SK-N-SH (cell line): ENCODE measurements around the gene AGFG2.

Experiments used
- ELF1 ChIP-seq: IDR thresholded peaks from 2 replicates; pipeline ENCODE4 v1.4.0; 2012
- EZH2phosphoT487 ChIP-seq: fragments of 200-600 bp; sonication (generic); IDR thresholded peaks from 2 replicates; pipeline ENCODE4 v1.6.1; 2017; ENCODE audit warnings: low read depth, mixed run types, mild to moderate bottlenecking, antibody characterized with exemption, moderate library complexity, borderline replicate concordance
- FOXJ3 ChIP-seq: sonication (generic); formaldehyde crosslinking; IDR thresholded peaks from 2 replicates; pipeline ENCODE4 v1.5.1; 2020; ENCODE audit warnings: mild to moderate bottlenecking, missing genetic modification reagents
- GABPA ChIP-seq: IDR thresholded peaks from 2 replicates; pipeline ENCODE4 v1.4.0; 2012; ENCODE audit warnings: low read depth, mild to moderate bottlenecking
- POLR2AphosphoS5 ChIP-seq: IDR thresholded peaks from 2 replicates; pipeline ENCODE4 v1.6.1; 2012; ENCODE audit warnings: low read depth, low read length
- SMC3 ChIP-seq: IDR thresholded peaks from 2 replicates; pipeline ENCODE4 v1.6.1; 2012; ENCODE audit warnings: low read depth, low read length, improper control_type of control experiment
- TF ChIP-seq, protein P1 (sequence below): fragments of 200-600 bp; sonication (generic); IDR thresholded peaks from 2 replicates; pipeline ENCODE4 v1.6.1; 2017; ENCODE audit warnings: antibody characterized with exemption, mild to moderate bottlenecking, moderate library complexity
- TF ChIP-seq, protein P2 (sequence below): IDR thresholded peaks from 2 replicates; pipeline ENCODE4 v1.6.1; 2012; ENCODE audit warnings: mild to moderate bottlenecking, low read depth, low read length, moderate library complexity
- TF ChIP-seq, protein P3 (sequence below): IDR thresholded peaks from 2 replicates; pipeline ENCODE4 v1.4.0; 2012; ENCODE audit warnings: low read depth, borderline replicate concordance
- TF ChIP-seq, protein P4 (sequence below): IDR thresholded peaks from 2 replicates; pipeline ENCODE4 v1.4.0; 2012; ENCODE audit warnings: low read depth
- TF ChIP-seq, protein P5 (sequence below): fragments of 150-350 bp; IDR thresholded peaks from 2 replicates; pipeline ENCODE4 v1.6.1; 2017; ENCODE audit warnings: antibody characterized with exemption, low read length, low read depth, borderline replicate concordance

DNA sequence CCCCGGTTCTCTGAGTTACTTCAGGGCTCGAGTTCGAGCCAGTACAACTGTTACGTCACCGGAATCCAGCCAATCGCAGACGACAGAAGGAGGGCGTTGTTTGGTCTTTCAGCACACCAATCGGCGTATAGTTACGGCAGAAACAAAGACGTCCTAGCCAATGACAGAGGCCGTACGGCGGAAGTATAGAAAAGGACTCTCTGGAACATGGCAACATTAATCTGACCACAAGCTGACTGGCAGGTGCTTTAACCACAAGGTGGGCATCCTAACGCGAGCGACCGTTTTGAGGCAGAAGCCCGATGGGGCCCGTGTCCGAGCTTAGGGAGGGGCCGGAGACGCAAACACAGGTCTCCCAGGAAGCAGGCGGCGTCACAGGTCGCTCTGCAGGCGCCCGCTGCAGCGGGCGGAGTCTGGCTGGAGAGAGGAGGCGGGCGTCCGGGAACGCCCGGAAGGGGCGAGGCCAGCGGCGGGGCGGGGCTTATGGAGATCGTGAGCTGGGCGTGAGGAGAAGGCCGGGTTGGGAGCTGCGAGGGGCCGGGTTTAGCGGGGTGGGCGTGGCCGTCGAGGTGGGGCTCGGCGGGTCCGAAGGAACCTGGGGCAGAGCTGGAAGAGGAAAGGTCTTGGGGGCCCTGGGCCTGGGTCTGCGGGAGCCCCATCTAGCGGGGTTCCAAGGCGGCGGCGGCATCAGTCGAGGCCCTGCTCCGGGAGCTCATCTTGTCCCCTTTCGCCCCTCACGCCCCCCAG lies 73.2 kb downstream of the AGFG2 start, which contains the start of gene MOSPD3:
- TF ChIP-seq, protein P1, sequence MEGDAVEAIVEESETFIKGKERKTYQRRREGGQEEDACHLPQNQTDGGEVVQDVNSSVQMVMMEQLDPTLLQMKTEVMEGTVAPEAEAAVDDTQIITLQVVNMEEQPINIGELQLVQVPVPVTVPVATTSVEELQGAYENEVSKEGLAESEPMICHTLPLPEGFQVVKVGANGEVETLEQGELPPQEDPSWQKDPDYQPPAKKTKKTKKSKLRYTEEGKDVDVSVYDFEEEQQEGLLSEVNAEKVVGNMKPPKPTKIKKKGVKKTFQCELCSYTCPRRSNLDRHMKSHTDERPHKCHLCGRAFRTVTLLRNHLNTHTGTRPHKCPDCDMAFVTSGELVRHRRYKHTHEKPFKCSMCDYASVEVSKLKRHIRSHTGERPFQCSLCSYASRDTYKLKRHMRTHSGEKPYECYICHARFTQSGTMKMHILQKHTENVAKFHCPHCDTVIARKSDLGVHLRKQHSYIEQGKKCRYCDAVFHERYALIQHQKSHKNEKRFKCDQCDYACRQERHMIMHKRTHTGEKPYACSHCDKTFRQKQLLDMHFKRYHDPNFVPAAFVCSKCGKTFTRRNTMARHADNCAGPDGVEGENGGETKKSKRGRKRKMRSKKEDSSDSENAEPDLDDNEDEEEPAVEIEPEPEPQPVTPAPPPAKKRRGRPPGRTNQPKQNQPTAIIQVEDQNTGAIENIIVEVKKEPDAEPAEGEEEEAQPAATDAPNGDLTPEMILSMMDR: no peak
- TF ChIP-seq, protein P2, sequence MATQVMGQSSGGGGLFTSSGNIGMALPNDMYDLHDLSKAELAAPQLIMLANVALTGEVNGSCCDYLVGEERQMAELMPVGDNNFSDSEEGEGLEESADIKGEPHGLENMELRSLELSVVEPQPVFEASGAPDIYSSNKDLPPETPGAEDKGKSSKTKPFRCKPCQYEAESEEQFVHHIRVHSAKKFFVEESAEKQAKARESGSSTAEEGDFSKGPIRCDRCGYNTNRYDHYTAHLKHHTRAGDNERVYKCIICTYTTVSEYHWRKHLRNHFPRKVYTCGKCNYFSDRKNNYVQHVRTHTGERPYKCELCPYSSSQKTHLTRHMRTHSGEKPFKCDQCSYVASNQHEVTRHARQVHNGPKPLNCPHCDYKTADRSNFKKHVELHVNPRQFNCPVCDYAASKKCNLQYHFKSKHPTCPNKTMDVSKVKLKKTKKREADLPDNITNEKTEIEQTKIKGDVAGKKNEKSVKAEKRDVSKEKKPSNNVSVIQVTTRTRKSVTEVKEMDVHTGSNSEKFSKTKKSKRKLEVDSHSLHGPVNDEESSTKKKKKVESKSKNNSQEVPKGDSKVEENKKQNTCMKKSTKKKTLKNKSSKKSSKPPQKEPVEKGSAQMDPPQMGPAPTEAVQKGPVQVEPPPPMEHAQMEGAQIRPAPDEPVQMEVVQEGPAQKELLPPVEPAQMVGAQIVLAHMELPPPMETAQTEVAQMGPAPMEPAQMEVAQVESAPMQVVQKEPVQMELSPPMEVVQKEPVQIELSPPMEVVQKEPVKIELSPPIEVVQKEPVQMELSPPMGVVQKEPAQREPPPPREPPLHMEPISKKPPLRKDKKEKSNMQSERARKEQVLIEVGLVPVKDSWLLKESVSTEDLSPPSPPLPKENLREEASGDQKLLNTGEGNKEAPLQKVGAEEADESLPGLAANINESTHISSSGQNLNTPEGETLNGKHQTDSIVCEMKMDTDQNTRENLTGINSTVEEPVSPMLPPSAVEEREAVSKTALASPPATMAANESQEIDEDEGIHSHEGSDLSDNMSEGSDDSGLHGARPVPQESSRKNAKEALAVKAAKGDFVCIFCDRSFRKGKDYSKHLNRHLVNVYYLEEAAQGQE: no peak
- TF ChIP-seq, protein P3, sequence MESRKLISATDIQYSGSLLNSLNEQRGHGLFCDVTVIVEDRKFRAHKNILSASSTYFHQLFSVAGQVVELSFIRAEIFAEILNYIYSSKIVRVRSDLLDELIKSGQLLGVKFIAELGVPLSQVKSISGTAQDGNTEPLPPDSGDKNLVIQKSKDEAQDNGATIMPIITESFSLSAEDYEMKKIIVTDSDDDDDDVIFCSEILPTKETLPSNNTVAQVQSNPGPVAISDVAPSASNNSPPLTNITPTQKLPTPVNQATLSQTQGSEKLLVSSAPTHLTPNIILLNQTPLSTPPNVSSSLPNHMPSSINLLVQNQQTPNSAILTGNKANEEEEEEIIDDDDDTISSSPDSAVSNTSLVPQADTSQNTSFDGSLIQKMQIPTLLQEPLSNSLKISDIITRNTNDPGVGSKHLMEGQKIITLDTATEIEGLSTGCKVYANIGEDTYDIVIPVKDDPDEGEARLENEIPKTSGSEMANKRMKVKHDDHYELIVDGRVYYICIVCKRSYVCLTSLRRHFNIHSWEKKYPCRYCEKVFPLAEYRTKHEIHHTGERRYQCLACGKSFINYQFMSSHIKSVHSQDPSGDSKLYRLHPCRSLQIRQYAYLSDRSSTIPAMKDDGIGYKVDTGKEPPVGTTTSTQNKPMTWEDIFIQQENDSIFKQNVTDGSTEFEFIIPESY: no peak
- TF ChIP-seq POLR2AphosphoS5: peak; percentile 55; the same call in 1 of the 2 replicates
- no peak for TF ChIP-seq FOXJ3 (CRISPR knock-in tag)
- TF ChIP-seq EZH2phosphoT487: no peak
- TF ChIP-seq GABPA: peak; percentile 77
- TF ChIP-seq, protein P4, sequence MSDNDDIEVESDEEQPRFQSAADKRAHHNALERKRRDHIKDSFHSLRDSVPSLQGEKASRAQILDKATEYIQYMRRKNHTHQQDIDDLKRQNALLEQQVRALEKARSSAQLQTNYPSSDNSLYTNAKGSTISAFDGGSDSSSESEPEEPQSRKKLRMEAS: no peak
- peak; percentile 96 for TF ChIP-seq ELF1
- TF ChIP-seq SMC3: no peak
- TF ChIP-seq, protein P5, sequence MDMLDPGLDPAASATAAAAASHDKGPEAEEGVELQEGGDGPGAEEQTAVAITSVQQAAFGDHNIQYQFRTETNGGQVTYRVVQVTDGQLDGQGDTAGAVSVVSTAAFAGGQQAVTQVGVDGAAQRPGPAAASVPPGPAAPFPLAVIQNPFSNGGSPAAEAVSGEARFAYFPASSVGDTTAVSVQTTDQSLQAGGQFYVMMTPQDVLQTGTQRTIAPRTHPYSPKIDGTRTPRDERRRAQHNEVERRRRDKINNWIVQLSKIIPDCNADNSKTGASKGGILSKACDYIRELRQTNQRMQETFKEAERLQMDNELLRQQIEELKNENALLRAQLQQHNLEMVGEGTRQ: no peak
